Retinal pigment epithelial cell (primary cell): ENCODE data around the gene MAPRE3.
"Not testable (repeated sequence)": the region's sequence is repeated elsewhere in the genome, so short reads cannot be mapped to it uniquely, and the experiment has no call there.

Experiments used
- DNase-seq: peaks from one replicate; pipeline ENCODE4 v3.0.0-alpha.2; 2010; ENCODE audit warnings: low read depth
- H3K4me3 ChIP-seq: 2 replicates; pipeline ENCODE4 v1.5.1; 2011; ENCODE audit warnings: mild to moderate bottlenecking, low read length, control low read depth, moderate library complexity
- TF ChIP-seq, protein P1 (sequence below): conservative IDR thresholded peaks from 2 replicates; pipeline ENCODE4 v1.5.1; 2011; ENCODE audit warnings: low read depth, low read length, control low read depth, inconsistent platforms

Gene MAPRE3

DNA sequence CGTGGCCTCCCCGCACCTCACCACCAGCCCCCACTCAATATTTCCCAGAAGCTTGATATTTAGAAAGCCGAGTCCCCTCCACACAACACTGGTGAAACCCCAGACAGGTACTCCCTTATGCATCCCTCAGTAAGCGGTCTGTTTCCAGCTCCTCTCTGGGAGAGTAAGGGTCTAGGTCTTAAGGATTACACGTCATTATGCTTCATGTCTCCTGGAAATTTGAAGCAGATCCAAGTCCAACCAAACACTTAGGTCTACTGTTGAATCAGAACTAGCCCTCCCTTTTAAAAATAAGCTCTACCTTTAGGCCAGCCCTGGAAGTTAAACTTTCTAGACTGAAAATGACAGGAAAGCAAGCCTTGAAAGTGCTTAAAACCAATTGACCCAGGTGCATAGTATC is 102.5 kb downstream of the MAPRE3 start:
- H3K4me3 ChIP-seq: no peak overlapping the region
- DNase-seq: no peak
- TF ChIP-seq, protein P1, sequence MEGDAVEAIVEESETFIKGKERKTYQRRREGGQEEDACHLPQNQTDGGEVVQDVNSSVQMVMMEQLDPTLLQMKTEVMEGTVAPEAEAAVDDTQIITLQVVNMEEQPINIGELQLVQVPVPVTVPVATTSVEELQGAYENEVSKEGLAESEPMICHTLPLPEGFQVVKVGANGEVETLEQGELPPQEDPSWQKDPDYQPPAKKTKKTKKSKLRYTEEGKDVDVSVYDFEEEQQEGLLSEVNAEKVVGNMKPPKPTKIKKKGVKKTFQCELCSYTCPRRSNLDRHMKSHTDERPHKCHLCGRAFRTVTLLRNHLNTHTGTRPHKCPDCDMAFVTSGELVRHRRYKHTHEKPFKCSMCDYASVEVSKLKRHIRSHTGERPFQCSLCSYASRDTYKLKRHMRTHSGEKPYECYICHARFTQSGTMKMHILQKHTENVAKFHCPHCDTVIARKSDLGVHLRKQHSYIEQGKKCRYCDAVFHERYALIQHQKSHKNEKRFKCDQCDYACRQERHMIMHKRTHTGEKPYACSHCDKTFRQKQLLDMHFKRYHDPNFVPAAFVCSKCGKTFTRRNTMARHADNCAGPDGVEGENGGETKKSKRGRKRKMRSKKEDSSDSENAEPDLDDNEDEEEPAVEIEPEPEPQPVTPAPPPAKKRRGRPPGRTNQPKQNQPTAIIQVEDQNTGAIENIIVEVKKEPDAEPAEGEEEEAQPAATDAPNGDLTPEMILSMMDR: no peak

DNA sequence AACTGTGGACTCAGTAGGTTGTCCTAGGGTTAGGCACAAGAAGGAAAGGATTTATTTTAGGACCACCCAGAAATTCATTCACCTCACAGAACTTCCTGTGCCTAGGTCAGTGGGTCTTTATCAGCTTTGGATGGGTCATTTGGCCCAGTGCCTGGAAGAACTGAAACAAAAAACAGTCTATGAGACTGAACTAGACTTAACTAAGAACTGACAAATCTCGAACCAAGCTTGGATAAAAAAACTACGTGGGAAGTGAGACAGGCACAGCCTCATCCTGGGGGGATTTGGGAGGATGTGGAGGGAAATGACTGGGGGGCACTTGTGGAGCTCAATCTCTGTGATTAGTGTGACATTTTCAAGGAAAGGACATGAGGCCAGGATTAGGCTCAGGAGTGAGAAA is 103.3 kb downstream of the MAPRE3 start:
- DNase-seq: no peak
- H3K4me3 ChIP-seq: no peak overlapping the region
- TF ChIP-seq, protein P1: no peak

DNA sequence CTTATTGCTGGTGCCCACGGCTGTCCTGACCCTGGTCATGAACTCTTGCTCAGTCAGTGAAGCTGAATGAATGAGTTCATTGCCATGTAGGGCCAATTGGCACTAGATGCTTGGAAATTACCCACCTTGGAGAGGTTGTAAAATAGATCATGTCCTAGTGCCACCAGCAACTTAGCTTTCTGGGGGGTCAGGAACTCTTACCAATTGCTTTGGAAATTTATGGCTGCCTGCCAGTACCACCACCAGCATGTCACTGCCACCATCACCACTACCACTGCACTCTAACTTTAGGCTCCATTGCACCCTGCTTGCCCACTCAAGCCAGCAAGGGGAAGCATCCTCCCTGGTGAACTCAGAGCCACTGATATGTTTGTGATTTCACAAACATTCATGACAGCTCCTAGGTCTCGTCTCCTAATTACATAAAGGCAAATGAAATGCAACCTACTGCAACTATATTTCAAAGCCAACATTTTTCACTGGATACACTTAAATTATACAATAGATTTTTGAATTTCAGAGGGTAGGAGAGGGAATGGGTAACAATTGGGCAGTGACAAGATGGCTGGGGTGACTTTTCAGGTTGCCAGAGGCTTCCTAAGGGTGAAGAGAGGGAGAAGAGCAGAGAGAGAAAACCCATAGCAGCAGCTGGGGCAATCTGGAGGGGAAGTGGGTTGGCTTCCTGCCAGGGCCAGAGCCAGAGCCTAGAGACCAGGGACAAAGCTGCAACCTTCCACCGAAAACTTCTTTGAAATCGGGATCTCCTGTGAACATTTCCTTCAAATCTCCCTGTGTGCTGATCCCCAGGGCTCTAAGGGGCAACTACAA is 104.5 kb downstream of the MAPRE3 start:
- no peak for DNase-seq
- no peak overlapping the region for H3K4me3 ChIP-seq
- TF ChIP-seq, protein P1: no peak

DNA sequence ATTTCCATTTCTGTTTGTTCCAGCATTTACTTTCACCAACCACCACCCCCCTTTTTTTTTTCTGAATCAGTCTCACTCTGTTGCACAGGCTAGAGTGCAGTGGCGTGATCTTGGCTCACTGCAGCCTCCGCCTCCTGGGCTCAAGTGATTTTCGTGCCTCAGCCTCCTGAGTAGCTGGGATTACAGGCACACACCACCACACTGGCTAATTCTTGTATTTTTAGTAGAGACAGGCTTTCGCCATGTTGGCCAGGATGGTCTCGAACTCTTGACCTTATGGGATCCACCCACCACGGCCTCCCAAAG is 105.1 kb downstream of the MAPRE3 start:
- not testable (repeated sequence) for H3K4me3 ChIP-seq

DNA sequence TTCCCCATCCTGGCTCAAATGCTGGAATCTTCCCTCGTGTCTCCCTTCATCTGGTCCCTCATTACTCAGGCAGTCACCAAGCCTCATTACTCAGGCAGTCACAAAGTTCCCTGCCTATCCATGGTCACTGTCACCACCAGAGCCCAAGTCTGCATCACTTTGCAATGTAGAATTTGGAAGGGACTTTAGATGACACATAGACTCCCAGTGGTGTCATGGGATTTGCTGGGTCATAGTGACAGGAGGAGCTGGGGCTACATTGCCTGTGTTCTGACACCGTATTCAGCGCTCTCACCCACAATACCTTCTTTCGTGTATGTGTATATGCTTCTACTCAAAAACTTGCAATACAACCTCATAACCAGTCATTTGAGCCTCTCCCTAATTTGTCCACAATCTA is 105.9 kb downstream of the MAPRE3 start:
- H3K4me3 ChIP-seq: no peak overlapping the region
- DNase-seq: no peak
- TF ChIP-seq, protein P1: no peak

More for the DNA sequence above, 105.1 kb downstream of the MAPRE3 start:
- DNase-seq: not testable (repeated sequence)
